Stimulated activated CD8-positive, alpha-beta memory T cell treated with anti-CD3 and anti-CD28 coated beads, Interleukin-2, amount 100 ng/mL, for 1 hour (primary cell): ENCODE results near the gene SPATS2L.

Source experiments
- DNase-seq, 2 donors: peaks; one replicate each; pipeline ENCODE4 v3.0.0-alpha.2; 2020; ENCODE audit warnings: low read depth in 2 of 2

The SPATS2L gene

DNA sequence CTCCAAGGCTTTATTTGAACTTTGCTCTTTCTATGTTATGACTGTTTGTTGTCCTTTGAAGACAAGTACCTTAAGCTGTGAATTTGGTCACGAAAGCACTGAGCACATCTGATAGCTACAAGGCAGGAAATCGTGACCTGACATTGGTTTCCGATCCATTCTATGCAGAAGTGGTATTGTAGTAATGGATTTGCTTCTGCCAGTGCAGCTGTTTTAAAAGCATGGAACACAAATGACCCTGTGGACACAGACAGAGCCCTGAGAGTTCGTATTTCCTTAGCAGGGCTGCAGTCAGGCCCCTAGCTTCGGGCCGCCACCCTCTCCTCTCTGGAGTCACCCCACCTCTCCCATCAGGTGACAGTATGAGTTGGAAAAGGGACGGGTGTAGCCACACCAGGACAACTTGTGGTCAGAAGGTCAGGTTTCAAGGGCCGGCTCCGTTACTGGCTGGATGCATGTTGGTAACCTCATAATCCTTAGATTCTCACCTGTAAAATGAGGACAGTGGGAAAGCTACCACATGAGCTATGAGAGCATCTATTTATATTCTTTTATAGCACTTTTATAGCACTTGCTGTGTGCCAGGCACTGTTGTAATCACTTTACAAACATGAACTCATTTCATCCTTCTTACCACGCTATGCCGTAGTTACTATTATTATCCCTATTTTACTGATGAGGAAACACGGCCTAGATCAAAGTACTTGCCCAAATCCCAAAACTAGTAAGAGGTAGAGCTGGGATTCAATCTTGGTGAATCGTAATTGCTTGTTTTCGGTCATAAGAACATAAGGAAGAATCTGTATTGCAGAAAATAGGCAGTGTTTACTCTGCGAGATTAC is 70.2 kb downstream of the SPATS2L start:
- DNase-seq = no peak

DNA sequence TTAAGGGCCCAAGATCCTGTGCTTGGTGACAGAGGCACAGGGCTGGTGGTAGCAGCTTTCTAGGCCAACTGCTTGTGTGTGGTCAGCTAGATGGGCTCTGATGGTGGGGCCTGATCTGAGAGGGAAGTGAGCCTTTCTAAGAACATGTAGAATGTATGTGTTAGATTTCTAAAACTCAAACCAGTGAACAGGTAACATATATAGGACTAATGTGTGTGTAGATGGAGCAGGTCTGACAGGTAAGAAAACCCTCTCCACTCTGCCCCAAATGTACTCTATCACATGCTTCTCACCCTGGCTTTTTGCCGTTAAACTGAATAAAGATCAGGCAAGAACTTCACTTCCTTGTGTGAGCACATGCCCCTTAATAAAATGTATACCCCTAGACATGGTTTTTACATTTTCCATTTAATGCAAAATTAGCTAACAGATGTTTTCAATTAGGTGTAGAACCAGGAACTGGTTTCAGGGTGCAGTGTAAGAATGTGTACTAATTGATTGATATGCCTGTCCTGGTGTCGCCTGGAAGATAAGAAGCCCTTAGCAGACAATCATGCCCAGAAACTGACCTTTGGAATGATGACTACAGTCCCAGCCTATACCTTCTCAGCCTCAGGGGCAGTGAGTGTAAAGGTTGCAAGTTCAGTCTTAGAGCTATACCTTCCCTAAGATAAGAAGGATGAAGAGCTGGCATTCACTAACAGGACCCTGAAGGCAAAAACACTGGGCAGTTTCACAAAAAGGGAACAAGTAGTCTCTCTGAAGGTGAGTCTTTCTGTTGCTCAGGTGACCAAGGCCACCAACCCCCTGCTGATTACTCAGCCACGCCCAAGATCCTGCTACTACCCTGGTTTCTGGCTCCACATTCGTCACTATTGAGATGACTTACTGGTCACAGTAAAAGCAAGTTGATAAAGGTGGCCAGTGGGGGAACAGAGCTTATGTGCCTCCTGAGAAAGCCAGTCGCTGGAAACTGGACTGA is 71.2 kb downstream of the SPATS2L start:
- no peak for DNase-seq

DNA sequence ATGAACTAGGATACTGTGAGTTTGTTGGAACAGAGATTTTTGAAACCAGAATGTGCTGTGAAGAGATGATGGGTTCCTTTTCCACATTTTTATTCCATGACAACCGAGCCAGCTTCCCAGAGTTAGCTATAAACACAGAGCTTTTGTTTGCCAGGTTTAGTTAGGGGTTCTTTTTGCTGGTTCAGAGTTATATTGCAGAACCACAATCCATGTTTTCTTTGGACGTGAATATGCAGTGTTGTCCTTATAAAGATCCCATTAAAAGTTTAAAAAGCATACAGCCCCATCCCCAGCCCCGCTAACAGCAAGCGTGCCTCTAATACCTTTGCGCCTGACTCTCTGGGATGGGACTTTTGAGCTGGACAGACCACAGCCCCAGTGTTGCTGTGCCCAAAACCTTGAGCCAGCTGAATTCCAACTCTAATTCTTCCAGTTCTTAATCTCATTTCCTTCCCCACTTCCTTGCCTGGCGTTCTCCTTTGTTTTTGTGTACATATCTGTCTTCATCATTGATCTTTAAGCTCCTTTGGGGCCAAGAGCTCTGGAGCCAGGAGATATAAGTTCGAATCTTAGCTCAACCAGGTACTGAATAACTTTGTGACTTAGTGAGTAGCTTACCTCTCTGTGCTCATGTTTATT is 72.3 kb downstream of the SPATS2L start:
- DNase-seq = no peak

DNA sequence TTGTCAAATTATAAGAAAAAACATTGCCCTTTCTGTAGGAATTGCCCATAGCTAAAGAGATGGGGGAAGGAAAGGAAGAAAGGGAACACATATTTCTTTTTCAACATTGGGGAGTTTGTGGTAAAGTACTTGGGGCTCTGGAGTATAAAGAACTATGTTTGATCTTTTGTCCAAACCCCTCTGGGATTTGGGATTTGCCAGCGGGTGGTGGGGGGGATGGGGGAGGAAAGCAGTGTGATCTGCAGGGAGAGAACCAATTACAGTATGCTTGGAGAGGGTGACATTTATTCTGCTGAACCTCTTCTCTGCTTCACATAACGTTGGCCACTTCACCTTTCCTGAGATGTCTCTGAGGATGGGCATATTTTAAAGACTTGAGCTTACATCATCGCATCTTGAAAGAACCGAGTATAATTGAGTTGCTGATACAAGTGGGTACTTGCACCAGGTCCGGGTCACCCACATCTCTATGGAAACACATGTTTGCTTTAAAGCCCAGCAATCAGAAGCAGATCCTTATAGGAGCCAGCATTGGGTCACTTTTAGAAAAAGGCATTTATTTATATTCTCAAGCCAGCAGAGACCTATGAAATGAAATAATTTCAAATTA is 73.1 kb downstream of the SPATS2L start:
- DNase-seq = no peak

DNA sequence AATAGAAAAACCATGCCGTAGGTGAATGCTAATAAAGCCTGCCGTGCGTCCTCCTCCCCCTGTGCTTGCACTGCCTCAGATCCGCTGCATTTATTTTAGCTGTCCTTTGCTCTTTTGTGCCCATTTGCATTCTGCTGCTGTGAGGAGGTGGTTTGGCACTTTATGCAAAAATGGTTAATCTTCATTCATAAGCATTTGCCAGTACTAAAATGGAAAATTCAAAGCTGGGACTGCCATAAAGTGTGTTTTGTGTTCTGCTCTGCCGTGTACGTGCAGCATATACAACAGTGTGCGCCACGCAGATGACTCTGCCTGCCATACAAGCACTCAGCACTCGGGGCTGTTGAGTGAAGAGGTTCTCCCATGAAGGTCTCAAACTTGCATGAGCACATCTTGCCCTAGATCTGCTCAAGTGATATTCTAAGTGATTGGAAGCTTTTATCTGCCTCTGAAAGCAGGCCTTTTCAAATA is 73.6 kb downstream of the SPATS2L start:
- no peak for DNase-seq

DNA sequence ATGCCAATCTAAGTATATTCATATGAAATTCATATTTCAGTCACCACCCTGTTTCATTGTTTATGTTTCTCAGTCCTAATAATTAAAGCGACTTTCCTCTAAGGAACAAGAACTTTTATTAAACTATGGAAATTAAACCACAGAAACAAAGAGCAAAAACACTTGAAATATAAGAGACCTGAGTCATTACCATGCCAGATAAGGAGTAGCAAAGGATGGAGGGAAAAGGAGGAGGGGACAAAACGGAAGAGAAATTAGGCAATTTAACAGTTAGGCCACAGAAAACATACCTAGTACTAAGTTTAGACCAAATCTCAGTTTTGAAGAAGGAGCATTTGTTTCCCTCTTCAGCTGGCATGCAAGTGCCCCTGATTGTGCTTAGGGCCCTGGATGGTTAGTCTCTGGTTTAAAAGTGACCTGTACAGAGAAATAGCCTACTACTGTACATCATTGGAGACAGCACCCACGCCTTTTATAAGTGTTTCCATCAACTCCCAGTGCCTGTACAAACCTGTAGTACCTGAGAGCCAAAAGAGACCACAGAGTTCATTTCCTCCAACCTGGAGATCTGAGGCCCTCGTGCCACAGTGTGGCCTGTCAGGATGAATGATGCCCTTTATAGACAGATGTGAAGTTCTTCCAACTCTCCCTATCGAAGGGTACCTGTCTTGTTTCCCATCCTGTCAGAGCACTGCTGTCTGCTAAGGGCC is 74.5 kb downstream of the SPATS2L start:
- DNase-seq = no peak

DNA sequence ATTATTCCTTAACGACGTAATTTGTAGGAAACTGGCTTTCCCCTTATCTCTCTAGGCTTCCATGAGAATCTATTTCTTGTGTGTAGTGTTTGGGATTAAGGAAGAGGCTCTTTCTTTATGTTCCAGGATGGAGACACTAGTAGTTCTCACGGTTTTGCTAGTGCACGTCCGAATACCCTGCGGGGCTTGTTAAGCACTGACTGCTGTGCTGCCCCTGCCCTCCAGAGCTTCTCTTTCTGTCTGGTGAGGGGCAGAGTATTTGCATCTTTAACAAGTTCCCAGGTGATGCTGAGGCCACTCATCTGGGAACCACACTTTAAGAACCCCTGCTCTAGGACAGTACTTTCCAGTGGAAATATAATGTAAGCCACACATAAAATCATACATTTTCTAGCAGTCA is 76.4 kb downstream of the SPATS2L start:
- no peak for DNase-seq

DNA sequence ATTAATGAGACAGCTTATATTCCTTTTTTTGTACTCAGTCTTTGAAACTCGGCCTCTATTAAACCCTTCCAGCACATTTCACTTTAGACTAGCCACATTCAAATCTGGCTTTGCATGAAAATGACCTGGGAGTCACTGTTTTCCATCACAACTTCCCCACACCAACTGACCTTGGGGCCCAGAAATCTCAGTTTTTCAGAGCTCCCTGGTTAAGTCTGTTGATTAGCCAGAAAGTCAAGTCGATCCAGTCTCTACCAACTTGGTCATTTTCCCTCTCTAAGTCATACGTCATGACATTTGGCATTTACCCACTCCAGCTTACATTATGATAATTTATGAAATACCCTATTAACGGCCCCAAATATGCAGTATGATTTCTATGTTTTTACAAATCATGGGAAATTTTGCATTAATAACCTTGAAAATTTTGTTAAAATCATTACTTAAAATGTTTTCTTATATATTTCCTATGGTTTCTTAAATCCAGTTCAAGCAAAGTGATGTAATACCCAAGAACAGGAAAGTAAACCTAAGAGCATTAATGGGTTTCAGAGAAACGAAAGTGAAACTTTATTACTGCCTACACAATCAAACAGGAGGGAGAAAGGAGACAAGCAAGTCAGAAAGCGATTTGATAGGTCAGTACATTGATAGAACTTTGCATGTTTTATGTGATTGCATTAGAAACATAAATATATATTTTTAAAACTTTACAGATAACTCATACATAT is 77.1 kb downstream of the SPATS2L start:
- no peak for DNase-seq

DNA sequence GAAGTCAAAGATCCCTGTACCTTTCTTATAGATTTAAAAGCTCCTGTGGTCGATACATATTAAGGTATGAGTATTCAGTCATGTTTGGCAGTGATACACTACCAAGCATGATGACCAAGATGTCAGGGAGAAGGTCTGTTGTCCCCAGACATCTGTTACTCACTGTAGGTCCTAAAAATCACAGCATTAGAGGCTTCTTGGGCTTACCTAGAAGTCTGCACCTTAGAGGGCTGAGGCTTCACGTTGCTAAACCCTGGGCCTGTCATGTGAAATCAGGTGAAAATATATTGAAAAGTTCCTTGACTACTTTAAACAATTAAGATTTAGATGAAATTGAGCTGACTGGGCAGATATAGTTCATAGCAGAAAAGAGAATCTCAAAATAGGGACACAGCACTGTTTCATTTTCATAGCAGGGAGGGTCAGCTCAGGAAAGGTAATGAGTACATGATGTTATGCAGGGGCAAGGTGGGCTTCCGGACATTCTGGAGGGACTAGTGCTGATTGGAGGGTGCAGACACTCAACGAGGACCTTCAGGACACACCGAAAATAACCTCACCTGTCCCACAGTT is 78.7 kb downstream of the SPATS2L start:
- DNase-seq = no peak

DNA sequence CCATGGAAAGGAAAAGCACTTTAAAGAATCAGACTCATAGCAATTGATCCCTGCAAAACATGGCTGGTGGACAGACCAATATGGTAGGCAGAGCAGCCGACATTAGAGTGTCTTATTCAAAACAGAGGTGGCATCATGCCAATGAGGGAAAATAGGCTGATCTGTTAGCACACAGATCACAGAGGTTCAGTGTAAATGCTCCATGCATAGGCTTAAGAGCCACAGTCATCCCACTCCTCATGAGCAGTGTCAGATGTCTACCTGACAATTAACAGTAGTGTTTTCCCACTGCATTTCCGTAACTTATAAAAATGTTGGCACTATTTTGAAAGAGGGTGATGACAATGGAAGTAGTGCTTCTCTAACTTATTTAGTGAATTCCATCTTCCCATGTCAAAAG is 86.7 kb downstream of the SPATS2L start:
- no peak for DNase-seq

DNA sequence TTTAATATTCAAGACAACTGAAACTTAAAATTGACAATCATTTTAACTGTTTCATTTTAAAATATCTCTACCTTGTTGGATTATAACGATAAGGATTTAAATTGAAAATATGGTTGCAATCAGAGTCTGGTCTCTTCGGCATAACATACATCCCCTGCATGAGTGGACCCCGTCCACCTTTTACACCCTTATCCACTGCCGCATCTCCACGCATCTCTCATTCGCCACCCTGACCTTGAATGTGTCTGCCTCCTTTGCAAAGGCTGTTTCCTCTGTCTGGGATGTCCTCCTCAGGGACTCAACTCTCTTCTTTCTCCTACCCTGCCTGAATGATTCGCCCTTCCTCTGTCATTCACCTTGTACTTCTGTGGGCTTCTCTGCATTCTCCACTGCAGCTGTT is 87.6 kb downstream of the SPATS2L start:
- no peak for DNase-seq

DNA sequence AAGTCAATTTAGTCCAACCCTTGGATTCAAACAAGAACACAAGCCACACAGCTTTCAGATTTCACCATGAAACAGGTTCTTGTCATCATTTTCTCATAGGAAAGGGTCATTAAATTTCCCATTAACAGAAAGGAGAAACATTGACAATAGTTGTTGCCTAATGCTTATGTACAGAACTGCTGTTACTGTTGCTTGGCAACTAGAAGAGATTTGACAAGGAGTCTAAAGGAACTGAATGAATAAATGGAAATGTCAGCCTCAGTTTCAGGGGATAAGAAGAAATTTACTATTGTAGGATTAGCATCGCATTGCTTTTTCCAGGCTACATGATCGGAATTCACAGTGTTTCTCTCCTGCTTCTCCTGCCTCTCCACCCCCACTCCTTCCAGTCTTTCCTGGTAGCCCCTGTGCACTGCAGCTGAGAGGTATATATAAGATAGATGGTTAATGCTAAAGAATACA is 90.3 kb downstream of the SPATS2L start:
- DNase-seq = no peak

DNA sequence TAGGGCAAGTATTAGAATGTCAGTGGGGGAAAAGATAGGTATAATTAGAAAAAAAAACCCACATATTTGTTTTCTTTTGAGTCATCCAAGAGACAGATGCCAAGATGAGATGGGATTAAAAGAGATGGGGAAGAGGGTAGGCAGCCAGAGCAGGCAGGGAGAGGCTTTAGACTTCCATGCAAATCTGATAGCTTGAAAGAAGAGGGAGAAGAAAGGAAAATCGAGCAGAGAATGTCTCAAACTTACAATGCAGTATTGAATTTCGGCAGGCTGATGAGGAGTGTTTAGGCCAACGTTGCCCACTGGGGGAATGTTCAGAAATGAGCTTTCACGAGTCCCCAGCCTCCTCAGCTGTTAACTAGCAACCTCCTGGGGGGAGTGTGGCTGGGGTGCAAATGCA is 91.3 kb downstream of the SPATS2L start:
- DNase-seq = no peak

DNA sequence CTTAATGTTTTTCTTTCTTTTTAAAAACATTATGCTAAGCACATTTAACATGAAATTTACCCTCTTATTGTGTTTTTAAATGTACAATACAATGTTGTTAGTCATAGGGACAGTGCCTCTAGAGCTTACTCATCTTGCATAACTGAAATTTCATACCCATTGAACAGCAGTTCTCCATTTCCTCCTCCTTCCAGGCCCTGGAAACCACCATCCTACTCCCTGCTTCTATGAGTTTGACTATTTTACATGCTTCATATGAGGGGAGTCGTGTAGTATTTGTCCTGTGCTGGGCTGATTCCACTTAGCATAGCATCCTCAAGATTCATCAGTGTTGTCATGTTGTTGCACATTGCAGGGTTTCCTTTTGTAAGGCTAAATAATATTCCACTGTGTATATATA is 92.6 kb downstream of the SPATS2L start:
- DNase-seq = no peak

DNA sequence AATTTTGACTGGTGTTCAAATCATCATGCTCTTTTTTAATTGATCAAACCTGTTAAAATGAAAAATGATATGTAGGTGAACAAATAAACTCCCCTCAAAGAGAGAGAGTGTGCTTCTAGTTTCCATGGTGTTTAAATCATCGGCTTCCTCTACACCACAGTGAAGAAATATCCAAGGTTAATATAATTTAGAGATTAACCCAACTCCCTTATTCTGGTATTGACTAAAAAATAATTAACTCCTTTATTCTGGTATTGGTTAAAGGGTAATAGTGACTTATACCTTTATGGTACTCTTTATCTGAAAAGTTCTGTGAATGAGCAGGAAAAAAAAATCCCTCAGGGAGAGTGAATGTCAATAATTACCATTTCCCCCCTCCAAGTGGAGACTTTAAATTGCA is 93.1 kb downstream of the SPATS2L start:
- DNase-seq = no peak

DNA sequence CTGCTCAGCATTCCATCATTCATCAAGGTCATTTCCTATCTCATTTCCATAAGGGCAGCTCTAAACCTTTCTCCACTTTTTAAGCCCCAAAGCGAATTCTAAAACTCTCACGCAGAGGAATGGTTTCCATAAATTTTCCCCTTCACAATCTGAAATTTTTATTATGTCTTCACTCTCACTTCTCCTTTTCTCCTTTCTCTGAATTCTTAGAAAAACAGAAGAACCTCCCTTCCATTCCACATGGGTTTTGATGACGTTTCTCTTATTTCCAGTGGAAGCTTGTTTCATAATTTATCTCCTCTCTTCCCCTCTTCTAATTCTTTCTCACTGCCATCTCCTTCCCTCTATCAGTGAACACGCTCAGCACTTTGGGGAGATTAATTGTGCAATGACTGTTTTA is 97.3 kb downstream of the SPATS2L start:
- no peak for DNase-seq

DNA sequence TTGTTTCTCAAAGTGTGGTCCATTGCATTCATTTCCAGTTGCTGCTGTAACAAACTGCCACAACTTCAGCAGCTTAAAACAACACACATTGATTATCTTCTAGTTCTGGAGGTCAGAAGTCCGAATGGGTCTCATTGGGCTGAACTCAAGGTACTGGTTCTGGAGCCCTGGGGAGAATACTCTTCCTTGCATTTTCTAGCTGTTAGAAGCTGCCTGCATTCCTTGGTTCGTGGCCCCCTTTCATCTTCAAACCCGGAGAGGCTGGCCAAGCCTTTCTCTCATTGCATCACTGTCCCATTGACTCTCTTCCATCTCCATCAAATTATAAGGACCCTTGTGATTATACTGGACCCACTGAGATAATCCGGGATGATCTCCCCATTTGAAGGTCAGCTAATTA is 98.1 kb downstream of the SPATS2L start:
- no peak for DNase-seq

DNA sequence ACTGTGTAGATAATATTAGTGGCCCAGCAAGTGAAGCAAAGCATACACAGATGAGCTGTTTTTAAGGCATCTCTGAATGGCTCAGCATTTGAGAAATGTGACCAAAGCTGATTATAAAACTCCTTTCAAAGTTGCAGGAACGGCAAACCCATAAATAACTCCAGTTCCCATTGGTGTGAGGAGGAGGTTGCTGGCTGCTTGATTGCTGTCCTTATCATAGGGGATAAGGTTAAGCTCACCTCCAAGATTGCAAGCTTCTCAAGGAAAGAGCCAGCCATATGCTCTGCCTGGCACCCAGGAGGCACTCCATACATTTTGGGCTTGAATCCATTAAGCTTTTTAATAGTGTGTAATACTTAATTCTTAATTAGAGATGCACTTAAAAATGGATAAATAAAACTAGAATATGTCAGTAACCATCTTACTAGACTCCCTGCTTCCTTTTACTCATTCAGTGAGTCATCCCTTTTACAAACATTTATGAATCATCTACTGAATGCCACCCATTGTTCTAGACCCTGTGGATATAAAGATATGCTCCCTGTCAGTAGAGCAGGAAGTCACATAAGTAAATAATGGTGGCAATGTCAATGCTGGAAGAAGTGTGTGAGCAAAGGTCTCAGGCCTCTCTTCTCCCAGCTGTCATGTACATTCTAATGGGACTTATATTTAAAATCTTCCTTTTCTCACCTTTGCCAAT is 99.3 kb downstream of the SPATS2L start:
- DNase-seq = no peak

DNA sequence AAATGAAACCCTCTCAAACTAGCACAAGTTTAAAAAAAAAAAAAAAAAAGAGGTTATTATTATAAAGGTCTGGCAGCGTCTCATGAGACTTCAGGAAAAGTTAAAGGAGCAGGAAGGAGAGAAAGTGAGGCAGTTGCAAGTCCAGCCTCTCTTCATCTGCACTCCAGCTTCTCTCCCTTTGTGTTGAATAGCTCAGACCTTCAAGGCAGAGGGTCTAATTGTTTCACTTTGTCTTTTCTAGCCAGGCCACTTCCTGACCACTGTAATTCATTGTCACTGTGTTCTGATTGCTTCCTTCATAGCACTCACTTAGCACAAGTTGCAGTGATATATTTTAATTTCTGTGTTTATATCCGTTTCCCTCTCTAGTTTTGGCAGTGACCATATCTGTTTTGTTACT is 99.9 kb downstream of the SPATS2L start:
- no peak for DNase-seq
